Spleen (tissue), 7 donors: ENCODE results near the gene PLCB1.

ENCODE experiments used
- POLR2A ChIP-seq, 3 donors: fragments of 450-650 bp; IDR thresholded peaks; one replicate each; pipeline ENCODE4 v1.5.1; 2017; ENCODE audit warnings: antibody characterized with exemption in 3 of 3, mild to moderate bottlenecking in 1 of 3
- POLR2AphosphoS5 ChIP-seq, 3 donors: sonication (generic); formaldehyde crosslinking; IDR thresholded peaks; one replicate each; pipeline ENCODE4 v1.5.1; 2017; ENCODE audit warnings: antibody characterized with exemption in 3 of 3
- TF ChIP-seq, protein P1 (sequence below), 11 experiments: fragments of 200-600 bp in 7 of 11; fragments of 450-650 bp in 4 of 11; sonication (generic) in 4 of 11; IDR thresholded peaks in 8 of 11; conservative IDR thresholded peaks in 3 of 11; 1 replicate in 7 of 11; 2 replicates in 4 of 11; pipeline versions ENCODE4 v1.4.0 to v1.8.0; 2016 to 2021; ENCODE audit warnings: antibody characterized with exemption in 11 of 11, inconsistent platforms in 4 of 11, mild to moderate bottlenecking in 1 of 11
- donor health status: DM: no; HTN: no; CAD: no; lungs with moderate emphysema.
- donor health status: DM: no; HTN: no; CAD: no.
- donor health status: DM: no; HTN: no; CAD: no.

DNA sequence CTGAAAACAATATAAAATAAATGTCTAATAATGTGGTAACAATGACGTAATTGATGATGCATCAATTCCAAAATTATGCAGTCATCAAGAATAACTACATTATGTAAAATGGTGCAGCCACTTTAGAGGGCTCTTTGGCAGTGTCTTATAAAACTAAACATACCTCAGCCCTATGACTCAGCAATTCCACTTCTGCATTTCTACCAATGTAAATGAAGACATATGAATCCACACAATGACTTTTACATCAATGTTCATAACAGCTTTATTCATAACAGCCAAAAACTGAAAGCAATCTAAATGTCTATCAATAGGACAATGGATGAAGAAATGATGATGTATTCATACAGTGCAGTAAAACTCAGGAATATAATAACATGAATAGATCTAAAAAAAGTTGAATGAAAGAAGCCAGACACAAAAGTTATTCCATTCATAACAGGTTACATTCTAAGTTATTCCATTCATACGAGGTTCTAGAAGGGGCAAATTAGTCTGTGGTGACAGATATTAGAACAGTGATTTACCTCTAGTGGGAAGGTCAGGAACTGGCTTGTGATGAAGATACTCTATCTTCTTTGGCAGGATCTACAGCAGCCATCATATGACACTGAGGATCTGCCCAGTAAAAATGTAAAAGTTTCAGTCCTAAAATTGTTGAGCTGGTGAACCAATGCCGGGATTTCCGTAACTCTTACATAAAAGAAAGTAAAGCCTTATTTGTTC, 396.1 kb downstream of the PLCB1 start:
- TF ChIP-seq, protein P1, sequence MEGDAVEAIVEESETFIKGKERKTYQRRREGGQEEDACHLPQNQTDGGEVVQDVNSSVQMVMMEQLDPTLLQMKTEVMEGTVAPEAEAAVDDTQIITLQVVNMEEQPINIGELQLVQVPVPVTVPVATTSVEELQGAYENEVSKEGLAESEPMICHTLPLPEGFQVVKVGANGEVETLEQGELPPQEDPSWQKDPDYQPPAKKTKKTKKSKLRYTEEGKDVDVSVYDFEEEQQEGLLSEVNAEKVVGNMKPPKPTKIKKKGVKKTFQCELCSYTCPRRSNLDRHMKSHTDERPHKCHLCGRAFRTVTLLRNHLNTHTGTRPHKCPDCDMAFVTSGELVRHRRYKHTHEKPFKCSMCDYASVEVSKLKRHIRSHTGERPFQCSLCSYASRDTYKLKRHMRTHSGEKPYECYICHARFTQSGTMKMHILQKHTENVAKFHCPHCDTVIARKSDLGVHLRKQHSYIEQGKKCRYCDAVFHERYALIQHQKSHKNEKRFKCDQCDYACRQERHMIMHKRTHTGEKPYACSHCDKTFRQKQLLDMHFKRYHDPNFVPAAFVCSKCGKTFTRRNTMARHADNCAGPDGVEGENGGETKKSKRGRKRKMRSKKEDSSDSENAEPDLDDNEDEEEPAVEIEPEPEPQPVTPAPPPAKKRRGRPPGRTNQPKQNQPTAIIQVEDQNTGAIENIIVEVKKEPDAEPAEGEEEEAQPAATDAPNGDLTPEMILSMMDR (IDR thresholded peaks at IDR 0.05 in 8 of 11, conservative IDR thresholded peaks at IDR 0.05 in 3 of 11) = no peak
- TF ChIP-seq POLR2A (IDR thresholded peaks at IDR 0.05) (no peak), POLR2AphosphoS5 (IDR thresholded peaks at IDR 0.05) (no peak)
